IPS-18c (cell line): ENCODE results near the gene CLEC10A.
A peak's percentile ranks its signal among the peaks of the same experiment; 100 is the strongest.
"Not testable (repeated sequence)": the region's sequence is repeated elsewhere in the genome, so short reads cannot be mapped to it uniquely, and the experiment has no call there.

Experiments
- H3K4me3 ChIP-seq: 2 replicates; pipeline ENCODE4 v1.7.0; 2013; ENCODE audit warnings: low read depth, mild to moderate bottlenecking, low read length, moderate library complexity; ENCODE audit not compliant: insufficient read depth
- H3K9me3 ChIP-seq: one replicate; pipeline ENCODE4 v1.6.1; 2013; ENCODE audit warnings: mild to moderate bottlenecking, low read length, moderate library complexity; ENCODE audit not compliant: control insufficient read depth, insufficient read depth

The CLEC10A gene

DNA sequence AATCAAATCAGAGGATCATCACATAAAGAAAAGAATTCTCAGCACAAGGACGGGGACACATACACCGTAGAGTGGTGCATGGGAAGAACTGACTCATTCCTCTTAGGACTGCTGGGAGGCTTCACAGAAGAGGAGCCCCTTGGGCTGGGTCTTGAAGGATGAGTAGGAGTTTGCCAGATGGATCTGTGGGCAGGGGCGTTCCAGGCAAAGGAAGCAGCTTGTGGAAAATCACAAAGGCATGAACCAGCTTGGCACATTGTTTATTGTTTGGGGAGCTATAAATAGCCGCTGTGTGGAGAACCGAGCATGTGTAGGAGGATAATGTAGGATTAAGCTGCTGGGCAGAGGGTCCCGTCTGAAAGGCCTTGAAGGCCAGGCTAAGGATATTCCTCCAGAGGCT is 31.1 kb downstream of the CLEC10A start:
- H3K9me3 ChIP-seq, result no peaks in the 10 kb centered on the region
- no peak overlapping the region for H3K4me3 ChIP-seq

DNA sequence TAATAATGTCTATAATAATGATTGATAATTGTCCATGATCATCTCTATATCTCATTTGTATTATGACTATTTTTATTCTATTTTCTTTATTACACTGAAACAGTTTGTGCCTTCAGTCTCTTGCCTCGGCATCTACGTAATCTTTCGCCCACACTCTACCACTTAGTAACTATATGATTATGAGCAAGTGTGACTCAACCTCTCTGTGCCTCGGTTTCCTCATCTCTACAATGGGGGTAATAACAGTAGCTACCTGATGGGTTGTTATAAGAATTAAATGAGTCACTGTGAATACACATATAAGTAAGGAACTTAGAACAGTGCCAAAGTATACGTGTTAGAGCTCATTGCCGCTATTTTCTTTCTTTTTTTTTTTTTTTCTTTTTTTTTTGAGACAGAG is 32.5 kb downstream of the CLEC10A start:
- Histone ChIP-seq H3K4me3 (no peak overlapping the region), H3K9me3 (peaks cover 3% of the 10 kb centered on the region)

GRCh38 chr17:7046725-7047397 is 33.2 kb downstream of the CLEC10A start:
- peak overlapping the region; percentile 16; the same call in 1 of the 2 replicates for H3K4me3 ChIP-seq
- not testable (repeated sequence) for H3K9me3 ChIP-seq

- H3K9me3 ChIP-seq, result peaks cover 3% of the 10 kb centered on the region
- H3K4me3 ChIP-seq, result peak overlapping the region; percentile 16; the same call in 1 of the 2 replicates
These were observed 33.8 kb downstream of the CLEC10A start for GRCh38 chr17:7046127-7046724.

GRCh38 chr17:7045492-7046126 is 34.4 kb downstream of the CLEC10A start:
- peaks cover 3% of the 10 kb centered on the region for H3K9me3 ChIP-seq
- no peak overlapping the region; the same call in 1 of the 2 replicates for H3K4me3 ChIP-seq

DNA sequence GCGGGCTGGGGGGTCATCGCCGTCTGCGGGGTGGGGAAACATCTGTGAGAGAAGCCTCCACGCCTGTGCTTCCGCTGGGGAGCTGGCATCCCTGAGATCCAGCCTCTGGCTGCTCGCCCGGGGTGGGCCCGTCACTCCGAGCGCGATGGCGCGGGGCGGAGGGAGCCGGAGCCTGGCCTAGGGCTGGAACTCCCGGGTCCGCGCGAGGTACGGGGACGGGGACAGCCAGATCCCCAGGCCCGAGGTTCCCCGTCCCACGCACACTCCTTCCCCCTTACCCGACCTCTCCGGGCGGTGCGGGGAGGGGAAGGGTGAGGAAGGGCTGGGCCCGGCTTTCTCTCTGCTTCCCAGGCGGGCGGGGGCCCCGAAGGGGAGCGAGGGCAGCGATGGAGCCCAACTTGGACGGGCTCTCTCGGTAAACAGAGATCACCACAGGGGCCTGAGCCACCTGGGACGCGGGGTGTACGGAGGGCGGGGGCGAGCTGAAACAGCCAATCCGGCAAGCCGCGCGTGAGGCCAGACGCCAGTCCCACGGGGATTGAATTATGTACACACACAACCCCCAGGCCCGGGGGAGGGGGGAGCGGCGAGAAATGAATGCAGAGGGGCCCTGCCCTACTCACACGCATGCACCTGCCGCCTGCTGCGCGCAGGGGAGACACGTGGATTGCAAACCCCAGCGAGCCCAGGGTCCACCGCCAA is 36.4 kb downstream of the CLEC10A start, which contains the start of gene SLC16A11:
Gene SLC16A11 (minus strand): TSS at position 596 of the 702 bp plus-strand sequence. CDS start 579 bp downstream, at position 17.
- H3K4me3 ChIP-seq, result peak within 1 kb of the TSS; percentile 59

GRCh38 chr17:7043182-7043496 is 36.9 kb downstream of the CLEC10A start:
- peaks cover 3% of the 10 kb centered on the region for H3K9me3 ChIP-seq
- H3K4me3 ChIP-seq, result peak overlapping the region; percentile 59

More for the DNA sequence above, 36.4 kb downstream of the CLEC10A start, which contains the start of gene SLC16A11:
- peaks cover 3% of the 10 kb centered on the region for H3K9me3 ChIP-seq

- peak overlapping the region; percentile 59 for H3K4me3 ChIP-seq
- H3K9me3 ChIP-seq, result peaks cover 3% of the 10 kb centered on the region
These were observed 37.4 kb downstream of the CLEC10A start for GRCh38 chr17:7042501-7043181.

- peaks cover 3% of the 10 kb centered on the region for H3K9me3 ChIP-seq
- peak overlapping the region; percentile 59; the same call in 1 of the 2 replicates for H3K4me3 ChIP-seq
These were observed 38.2 kb downstream of the CLEC10A start for GRCh38 chr17:7041607-7042500.

GRCh38 chr17:7039832-7040231 is 40.2 kb downstream of the CLEC10A start:
- H3K4me3 ChIP-seq, result no peak overlapping the region

GRCh38 chr17:7038025-7038862 is 41.8 kb downstream of the CLEC10A start:
- H3K4me3 ChIP-seq, result no peak overlapping the region; the same call in 1 of the 2 replicates
- H3K9me3 ChIP-seq, result peaks cover 4% of the 10 kb centered on the region

More at GRCh38 chr17:7039832-7040231, 40.2 kb downstream of the CLEC10A start:
- peaks cover 6% of the 10 kb centered on the region for H3K9me3 ChIP-seq

DNA sequence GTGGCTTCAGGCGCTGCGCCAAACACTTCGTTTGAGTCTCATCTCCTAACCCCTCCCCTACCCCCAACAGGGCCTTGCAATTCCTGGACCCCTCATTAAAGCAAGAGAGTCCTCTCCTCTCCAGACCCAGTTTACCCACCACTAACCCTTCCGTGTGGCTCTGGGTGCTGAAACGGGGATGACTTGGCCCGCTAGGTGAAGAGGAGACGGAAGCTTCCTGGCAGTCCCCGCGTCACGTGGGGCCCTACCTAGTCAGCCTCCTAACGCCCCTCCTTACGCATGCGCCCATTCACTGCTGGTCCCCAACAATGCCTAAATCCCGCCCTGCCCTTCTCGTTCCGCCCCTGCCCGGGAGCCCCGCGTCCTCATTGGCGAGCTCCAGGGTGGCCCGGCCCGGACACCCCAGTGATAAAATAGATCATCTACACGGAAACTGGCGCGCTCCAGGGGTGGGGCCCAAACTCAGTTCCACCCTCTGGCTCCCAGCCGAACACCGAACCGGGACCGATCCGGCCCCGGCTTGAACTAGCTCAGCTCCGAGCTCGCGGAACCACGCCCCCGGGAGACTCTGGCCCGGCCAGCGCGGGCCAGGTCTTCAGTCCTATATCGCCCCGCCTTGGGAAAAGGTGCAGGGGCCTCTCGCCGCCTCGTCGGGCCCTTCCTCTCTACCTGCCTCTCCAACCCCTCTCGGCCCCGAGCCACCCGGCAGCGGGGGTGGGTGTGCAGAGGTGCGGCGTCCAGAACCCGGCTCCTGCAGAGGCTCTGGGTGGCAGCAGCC is 44.3 kb downstream of the CLEC10A start, which contains the start of gene SLC16A13:
Gene SLC16A13 (plus strand): TSS at position 425 of the 778 bp plus-strand sequence. CDS start 368 bp downstream, outside the sequence.
- Histone ChIP-seq H3K9me3 (peaks cover 3% of the 10 kb centered on the region), H3K4me3 (peak within 1 kb of the TSS; percentile 90)

DNA sequence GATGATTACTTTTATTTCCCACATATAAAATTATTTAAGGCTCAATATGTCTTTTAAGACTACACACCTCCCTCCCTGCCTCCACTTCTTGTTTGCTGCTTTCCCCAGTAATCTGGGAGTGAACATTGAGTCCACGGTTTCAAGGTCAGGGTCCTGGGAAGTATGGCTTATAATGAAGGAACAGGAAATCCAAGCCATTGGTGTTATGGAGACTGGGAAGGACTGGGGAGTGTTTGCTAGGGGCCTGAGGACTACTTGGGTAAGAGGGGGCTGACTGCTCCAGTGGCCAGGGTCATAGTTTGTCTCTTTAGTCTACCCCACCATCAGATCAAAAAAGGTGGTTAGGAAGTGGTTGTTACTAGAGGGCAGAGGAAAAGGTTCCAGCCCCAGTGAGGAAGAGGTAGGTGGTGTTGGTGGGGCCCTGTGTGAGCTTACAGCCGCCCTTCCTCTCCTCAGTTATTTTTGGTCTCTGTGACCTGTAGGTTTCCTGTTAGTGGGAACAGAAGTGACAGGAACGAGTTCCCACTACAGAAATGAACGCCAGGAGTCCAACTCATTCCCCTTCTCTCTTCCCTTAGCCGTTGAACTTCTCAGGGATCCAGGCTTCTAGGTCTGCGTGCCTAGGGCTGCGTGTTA is 45.0 kb downstream of the CLEC10A start:
- peak overlapping the region; percentile 90; the same call in 1 of the 2 replicates for H3K4me3 ChIP-seq
- peaks cover 3% of the 10 kb centered on the region for H3K9me3 ChIP-seq

DNA sequence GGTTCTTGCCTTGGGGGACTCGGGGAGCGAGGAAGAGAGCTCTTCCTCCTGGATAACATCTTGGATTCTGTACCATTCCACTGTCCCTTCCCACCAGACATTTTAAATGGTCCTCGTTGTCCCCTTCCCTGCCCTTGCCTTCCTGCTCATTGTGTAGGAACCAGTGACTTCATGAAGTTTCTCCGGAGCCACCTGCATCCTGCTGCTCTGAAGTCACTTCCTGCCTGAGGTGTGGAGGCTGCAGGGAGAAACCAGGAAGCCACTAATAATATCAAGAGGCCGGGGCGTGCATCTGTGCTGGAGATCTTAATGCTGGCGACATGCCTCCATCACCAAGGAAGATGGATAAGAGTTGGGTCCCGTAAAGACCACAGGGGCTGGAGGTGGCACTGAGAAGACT is 50.4 kb downstream of the CLEC10A start:
- no peak overlapping the region for H3K4me3 ChIP-seq

More for the DNA sequence above, 50.4 kb downstream of the CLEC10A start:
- H3K9me3 ChIP-seq, result no peaks in the 10 kb centered on the region
